Mucosa of stomach (tissue), 1 donor: ENCODE data around the gene FBXO11.

ENCODE experiments used
- H3K27me3 ChIP-seq: one replicate; pipeline ENCODE4 v1.7.0; 2013; ENCODE audit warnings: mild to moderate bottlenecking, low read length; ENCODE audit not compliant: control insufficient read depth, insufficient read depth
- H3K36me3 ChIP-seq: one replicate; pipeline ENCODE4 v1.7.0; 2013; ENCODE audit warnings: low read length; ENCODE audit not compliant: control insufficient read depth, insufficient read depth
- H3K4me1 ChIP-seq: one replicate; pipeline ENCODE4 v1.7.0; 2013; ENCODE audit warnings: mild to moderate bottlenecking, low read length; ENCODE audit not compliant: control insufficient read depth, insufficient read depth
- H3K4me3 ChIP-seq: one replicate; pipeline ENCODE4 v1.7.0; 2013; ENCODE audit warnings: low read length
- H3K9ac ChIP-seq: one replicate; pipeline ENCODE4 v1.7.0; 2013; ENCODE audit warnings: mild to moderate bottlenecking, low read length, moderate library complexity
- H3K9me3 ChIP-seq: one replicate; pipeline ENCODE4 v1.7.0; 2013; ENCODE audit warnings: mild to moderate bottlenecking, low read length, moderate library complexity; ENCODE audit not compliant: control insufficient read depth
- donor health status: Pancreatic carcinoma.

The FBXO11 gene

DNA sequence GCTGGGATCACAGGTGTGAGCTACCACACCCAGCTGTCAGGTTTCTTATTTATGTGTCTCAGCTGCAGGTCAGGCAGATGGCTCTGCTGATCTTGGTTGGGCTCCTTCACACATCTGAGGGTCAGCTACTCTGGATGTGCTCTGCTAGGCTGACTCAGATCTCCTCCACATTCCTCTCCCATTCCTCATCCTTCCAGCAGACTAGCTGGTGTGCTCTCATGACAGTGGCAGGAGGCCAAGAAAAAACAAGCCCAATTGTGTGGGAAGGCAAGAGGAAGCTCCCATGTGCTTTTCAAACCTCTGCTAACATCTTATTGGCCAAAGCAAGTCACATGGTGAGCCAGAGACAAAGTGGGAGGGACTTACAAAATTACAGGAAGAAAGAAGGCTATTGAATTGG lies 135.1 kb downstream of the FBXO11 start:
- no peaks in the 10 kb centered on the region for H3K36me3 ChIP-seq
- no peaks in the 10 kb centered on the region for H3K9me3 ChIP-seq
- H3K9ac ChIP-seq: no peak overlapping the region
- peaks cover 4% of the 10 kb centered on the region for H3K27me3 ChIP-seq
- no peak overlapping the region for H3K4me3 ChIP-seq
- H3K4me1 ChIP-seq: peaks cover 3% of the 10 kb centered on the region

DNA sequence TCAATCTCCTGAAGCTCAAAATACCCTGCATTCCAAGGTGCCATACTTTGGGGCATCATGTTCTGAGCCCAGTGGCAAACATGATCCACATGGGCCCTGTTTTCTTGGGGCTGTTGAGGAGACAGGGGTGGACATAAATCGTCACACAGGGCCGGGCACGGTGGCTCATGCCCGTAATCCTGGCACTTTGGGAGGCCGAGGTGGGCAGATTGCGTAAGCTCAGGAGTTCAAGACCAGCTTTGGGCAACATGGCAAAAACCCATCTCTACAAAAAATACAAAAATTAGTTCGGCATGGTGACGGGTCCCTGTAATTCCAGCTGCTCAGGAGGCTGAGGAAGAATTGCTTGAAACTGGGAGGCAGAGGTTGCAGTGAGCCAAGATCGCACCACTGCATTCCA lies 137.0 kb downstream of the FBXO11 start:
- Histone ChIP-seq H3K4me3 (no peak overlapping the region), H3K4me1 (peaks cover 3% of the 10 kb centered on the region), H3K9me3 (no peaks in the 10 kb centered on the region), H3K27me3 (peaks cover 4% of the 10 kb centered on the region), H3K36me3 (no peaks in the 10 kb centered on the region), H3K9ac (no peak overlapping the region)

GRCh38 chr2:47767880-47768609 lies 138.3 kb downstream of the FBXO11 start:
- peaks cover 4% of the 10 kb centered on the region for H3K27me3 ChIP-seq
- no peaks in the 10 kb centered on the region for H3K36me3 ChIP-seq
- H3K9me3 ChIP-seq: no peaks in the 10 kb centered on the region
- H3K4me3 ChIP-seq: no peak overlapping the region
- peaks cover 3% of the 10 kb centered on the region for H3K4me1 ChIP-seq
- no peak overlapping the region for H3K9ac ChIP-seq

DNA sequence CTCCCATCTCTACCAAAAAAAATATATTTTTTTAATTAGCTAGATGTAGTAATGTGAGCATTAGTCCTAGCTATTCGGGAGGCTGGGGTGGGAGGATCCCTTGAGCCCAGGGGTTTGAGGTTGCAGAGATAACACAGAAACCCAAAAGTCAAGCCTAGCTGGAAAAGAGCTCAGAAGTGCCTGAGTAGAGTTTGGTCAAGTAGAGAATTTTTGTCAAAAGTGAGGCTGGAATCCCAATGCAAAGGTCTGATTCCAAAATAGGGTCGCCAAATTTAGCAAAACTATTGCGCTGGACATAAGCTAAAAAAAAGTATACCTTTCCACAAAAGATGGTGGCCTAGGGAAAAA lies 138.8 kb downstream of the FBXO11 start:
- peaks cover 4% of the 10 kb centered on the region for H3K27me3 ChIP-seq
- no peak overlapping the region for H3K9ac ChIP-seq
- peaks cover 3% of the 10 kb centered on the region for H3K4me1 ChIP-seq
- H3K36me3 ChIP-seq: no peaks in the 10 kb centered on the region
- H3K4me3 ChIP-seq: no peak overlapping the region
- no peaks in the 10 kb centered on the region for H3K9me3 ChIP-seq

DNA sequence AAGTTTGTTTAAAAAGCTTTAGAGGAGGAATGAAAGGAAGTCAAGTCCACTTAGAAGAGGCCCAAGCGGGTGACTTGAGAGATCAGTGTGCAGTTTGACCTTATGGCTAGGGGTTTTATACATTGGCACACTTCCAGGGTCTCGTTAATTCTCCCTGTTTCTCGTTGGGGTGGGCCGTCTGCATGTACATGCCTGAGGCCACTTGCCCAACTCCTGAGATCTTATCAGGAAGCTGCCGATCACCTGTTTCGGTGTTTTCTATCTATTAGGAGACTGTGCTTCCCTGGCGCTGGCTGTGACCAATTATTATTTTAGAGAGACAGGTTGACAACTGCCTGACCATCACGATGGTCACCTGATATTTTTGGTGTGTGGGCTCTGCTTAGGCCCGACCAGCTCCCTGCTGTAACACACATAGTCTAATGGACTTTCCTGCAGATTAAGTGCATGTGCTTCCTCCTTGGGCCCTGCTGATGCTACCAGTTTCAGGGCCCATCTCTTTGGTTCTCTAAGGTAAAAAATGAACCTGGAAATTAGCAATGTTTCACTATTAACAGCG lies 154.4 kb downstream of the FBXO11 start:
- Histone ChIP-seq H3K4me1 (no peaks in the 10 kb centered on the region), H3K27me3 (no peaks in the 10 kb centered on the region), H3K4me3 (no peak overlapping the region), H3K9me3 (no peaks in the 10 kb centered on the region), H3K9ac (no peak overlapping the region), H3K36me3 (no peaks in the 10 kb centered on the region)

GRCh38 chr2:47747878-47748277 lies 158.4 kb downstream of the FBXO11 start:
- Histone ChIP-seq H3K9ac (no peak overlapping the region), H3K4me3 (no peak overlapping the region), H3K27me3 (no peaks in the 10 kb centered on the region), H3K36me3 (no peaks in the 10 kb centered on the region), H3K9me3 (no peaks in the 10 kb centered on the region), H3K4me1 (no peaks in the 10 kb centered on the region)

DNA sequence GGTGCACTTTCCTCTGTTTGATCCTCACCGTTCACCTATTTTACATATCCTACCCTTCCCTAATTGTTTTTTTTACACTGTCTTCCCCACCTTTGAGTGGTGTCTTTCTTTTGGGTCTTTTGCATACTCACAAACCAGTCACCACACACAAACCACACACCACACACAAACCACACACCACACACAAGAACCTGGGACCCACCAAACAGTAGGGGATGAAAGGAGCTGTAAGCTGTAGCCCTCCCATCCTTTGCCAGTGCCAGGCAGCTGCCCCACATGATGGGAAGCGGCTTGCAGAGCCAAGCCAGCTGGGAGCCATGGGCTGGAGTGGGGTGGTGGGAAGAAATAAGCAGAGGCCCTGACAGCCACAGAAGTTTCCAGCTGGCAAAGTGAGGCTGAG lies 162.2 kb downstream of the FBXO11 start:
- H3K9me3 ChIP-seq: no peaks in the 10 kb centered on the region
- no peaks in the 10 kb centered on the region for H3K36me3 ChIP-seq
- H3K27me3 ChIP-seq: no peaks in the 10 kb centered on the region
- no peak overlapping the region for H3K9ac ChIP-seq
- no peak overlapping the region for H3K4me3 ChIP-seq
- no peaks in the 10 kb centered on the region for H3K4me1 ChIP-seq

- H3K36me3 ChIP-seq: no peaks in the 10 kb centered on the region
Observed at GRCh38 chr2:47741637-47742036, 164.7 kb downstream of the FBXO11 start.

GRCh38 chr2:47741101-47741500 lies 165.2 kb downstream of the FBXO11 start:
- Histone ChIP-seq H3K9me3 (no peaks in the 10 kb centered on the region), H3K9ac (no peak overlapping the region), H3K4me1 (no peaks in the 10 kb centered on the region), H3K27me3 (no peaks in the 10 kb centered on the region), H3K4me3 (no peak overlapping the region), H3K36me3 (no peaks in the 10 kb centered on the region)

More at GRCh38 chr2:47741637-47742036, 164.7 kb downstream of the FBXO11 start:
- H3K9ac ChIP-seq: no peak overlapping the region
- no peaks in the 10 kb centered on the region for H3K4me1 ChIP-seq
- no peak overlapping the region for H3K4me3 ChIP-seq
- H3K9me3 ChIP-seq: no peaks in the 10 kb centered on the region
- H3K27me3 ChIP-seq: no peaks in the 10 kb centered on the region
